Stimulated activated CD8-positive, alpha-beta memory T cell treated with anti-CD3 and anti-CD28 coated beads, Interleukin-15, amount 100 ng/mL, for 1 hour (primary cell): Measurements from ENCODE around the gene MICAL3.

ENCODE experiments used
- DNase-seq: peaks from one replicate; pipeline ENCODE4 v3.0.0-alpha.2; 2020; ENCODE audit warnings: low read depth

The MICAL3 gene

GRCh38 chr22:17867160-17867785 lies 157.1 kb downstream of the MICAL3 start:
- DNase-seq, result no peak

- DNase-seq, result no peak
Measured at GRCh38 chr22:17866621-17867020, 157.7 kb downstream of the MICAL3 start.

DNA sequence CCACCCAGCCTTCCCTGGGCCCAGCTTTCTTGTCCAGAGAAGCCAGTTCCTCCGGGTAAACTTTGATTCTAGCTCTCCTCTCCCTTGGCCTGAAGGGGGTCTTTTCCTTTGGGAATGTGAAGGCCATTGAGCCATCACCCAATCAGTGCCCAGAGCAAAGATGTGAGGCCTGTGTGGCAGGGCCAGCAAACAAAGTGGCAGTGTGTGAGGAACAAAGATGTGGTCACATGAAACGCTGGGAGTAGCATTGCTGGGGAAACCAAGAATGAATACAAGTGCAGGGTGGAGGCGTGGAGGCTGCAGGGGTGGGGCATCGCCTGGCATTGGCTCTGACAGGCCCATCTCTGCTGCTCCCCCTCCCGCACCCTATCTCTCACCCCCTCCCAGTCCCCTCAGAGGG lies 158.2 kb downstream of the MICAL3 start:
- DNase-seq, result no peak

GRCh38 chr22:17865183-17866055 lies 158.9 kb downstream of the MICAL3 start:
- DNase-seq, result no peak

DNA sequence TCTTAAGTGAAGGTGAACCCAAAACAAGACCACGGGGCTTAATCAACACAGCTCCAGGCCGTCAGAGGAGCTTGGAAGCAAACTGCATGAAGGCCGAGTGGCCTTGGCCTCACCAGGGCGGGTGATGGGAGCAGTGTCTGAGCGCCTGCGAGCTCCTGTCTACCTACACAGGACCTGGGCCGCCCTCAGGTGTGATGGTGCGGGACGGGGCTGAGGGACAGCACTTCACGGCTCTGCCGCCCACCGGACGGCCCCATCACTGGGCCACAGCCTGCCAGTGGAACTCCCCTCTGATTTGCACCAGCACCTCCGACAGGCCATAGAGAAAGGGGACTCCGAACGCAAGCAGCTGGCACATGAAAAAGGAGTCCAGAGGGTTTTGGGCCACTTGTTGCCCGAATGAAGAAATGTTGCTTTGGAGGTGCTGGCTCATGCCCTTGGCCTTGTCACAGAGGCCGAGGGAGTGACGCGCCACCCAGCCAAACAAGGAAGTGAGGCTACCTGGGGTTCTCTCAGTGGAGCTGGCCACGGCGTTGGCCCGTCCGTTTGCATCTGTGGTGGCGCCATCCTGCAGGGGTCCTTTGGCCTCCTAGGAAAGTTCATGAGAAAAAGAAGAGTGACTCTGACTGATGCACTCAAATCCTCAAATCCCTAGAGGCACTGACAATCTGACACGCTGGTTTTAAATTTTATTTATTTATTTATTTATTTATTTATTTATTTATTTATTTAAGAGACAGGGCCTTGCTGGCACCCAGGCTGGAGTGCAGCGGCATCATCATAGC lies 159.8 kb downstream of the MICAL3 start:
- DNase-seq, result no peak

DNA sequence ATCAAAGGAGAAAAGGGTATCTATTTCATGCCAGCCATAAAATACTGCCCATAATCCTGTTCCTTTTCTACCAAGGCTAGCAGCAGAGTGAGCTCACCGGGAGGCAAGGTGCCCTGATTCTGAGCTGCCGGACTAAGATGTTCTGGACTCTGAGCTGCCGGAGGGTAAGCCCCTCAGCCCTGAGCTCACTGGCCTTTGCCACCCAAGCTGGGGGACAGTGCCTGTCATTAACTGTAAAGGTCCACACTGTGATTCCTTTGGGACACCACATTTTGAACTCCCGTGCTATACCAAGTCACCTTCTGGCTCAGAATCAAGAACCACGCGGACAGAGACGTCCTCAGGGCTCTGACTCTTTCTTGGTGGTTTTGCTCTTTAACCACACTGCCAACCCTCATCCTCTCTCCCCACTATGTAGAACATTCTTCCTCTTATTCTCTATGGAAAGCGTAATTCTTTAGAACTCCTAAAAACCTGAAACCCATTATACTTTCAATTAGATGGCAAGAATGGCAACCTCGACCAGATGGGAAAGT lies 161.6 kb downstream of the MICAL3 start:
- no peak for DNase-seq

DNA sequence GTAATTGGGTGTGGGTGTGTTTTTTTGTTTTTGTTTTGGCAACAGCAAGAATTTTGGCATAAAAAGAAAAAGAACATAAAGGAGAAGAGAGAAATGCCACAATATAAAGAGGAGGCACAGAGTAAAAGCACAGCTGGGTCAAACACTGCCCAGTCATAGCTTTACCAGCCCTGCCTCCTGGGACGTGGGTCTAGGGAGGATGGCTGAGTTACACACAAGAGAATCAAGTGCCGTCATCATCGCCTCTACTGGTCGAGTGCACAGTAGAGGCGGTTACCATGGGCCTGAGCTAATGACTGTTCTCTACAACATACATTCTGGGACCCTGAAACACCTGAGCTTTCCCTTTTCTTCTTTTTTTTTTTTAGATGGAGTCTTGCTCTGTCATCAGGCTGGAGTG lies 162.5 kb downstream of the MICAL3 start:
- no peak for DNase-seq

- DNase-seq, result no peak
Measured at GRCh38 chr22:17860220-17860965, 164.0 kb downstream of the MICAL3 start.

- no peak for DNase-seq
Measured at GRCh38 chr22:17858033-17858432, 166.3 kb downstream of the MICAL3 start.

DNA sequence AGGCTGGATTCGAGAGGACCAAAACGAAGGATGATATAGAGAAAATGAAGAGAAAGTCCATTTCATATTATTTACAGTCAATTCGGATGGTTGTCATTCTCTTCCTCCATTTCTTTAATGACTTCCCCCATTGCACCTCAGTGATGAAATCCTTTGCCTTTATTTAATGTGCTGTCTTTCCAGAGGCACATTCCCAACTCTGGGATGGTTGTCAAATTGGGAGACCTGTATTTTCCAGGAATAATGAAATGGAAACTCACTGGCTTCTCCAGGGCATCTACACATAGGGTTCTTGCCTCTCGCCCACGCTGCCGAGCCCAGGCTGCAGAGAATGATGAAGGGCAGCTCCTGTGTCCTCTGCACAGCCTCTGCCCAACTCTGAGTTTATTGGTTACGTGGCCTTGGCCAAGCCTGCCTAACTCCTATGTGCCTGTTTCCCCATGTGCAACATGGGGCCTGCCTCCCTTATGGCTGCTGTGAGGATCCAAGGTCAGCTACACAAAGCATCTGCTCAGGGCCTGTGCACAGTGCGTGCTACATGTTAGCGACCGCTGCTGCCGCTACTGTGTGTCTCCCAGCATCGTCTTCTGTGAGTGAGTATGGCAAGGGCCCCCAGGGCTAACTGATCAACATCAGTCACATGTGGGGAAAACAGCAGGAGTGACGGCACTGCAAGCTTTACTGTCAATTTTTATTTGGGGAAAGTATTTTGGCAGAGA lies 168.6 kb downstream of the MICAL3 start:
- DNase-seq, result no peak

- DNase-seq, result no peak
Measured at GRCh38 chr22:17853073-17853472, 171.3 kb downstream of the MICAL3 start.

- DNase-seq, result no peak
Measured at GRCh38 chr22:17851759-17852158, 172.6 kb downstream of the MICAL3 start.

GRCh38 chr22:17847360-17848078 lies 176.8 kb downstream of the MICAL3 start:
- DNase-seq, result no peak

- DNase-seq, result no peak
Measured at GRCh38 chr22:17846326-17846992, 177.9 kb downstream of the MICAL3 start.

- DNase-seq, result no peak
Measured at GRCh38 chr22:17845790-17846189, 178.6 kb downstream of the MICAL3 start.

GRCh38 chr22:17845327-17845726 lies 179.0 kb downstream of the MICAL3 start:
- DNase-seq, result no peak

GRCh38 chr22:17844150-17844549 lies 180.2 kb downstream of the MICAL3 start:
- no peak for DNase-seq

DNA sequence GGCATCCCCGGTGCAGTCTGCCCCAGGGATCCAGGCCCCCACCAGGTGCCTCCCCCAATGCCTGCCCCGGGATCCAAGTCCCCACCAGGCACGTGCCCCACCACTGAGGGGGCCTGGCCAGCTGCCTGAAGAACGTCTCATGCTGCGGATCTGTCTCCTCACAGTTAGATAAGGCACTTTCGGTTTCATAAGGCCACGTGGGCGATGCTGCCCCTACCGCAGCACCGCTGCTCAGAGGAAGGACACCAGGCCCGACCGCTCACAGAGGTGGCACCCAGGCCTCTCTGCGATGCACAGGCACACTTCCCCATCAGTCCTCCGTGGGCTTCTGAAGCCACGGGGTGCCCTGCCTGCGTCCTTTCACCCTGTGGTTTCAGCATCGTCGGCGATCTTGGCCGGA lies 182.0 kb downstream of the MICAL3 start:
- no peak for DNase-seq

GRCh38 chr22:17841836-17842235 lies 182.5 kb downstream of the MICAL3 start:
- no peak for DNase-seq
